ENCODE data around the gene RLN1. TPM values are rescaled to one million over a fixed set of nuclear protein-coding genes. Genes with fewer than 3 reads are reported as not detected.
"Not testable (repeated sequence)": the region's sequence is repeated elsewhere in the genome, so short reads cannot be mapped to it uniquely, and the experiment has no call there.

Gene RLN1
- polyA plus RNA-seq, 1 donor from 2014 or later: not detected

DNA sequence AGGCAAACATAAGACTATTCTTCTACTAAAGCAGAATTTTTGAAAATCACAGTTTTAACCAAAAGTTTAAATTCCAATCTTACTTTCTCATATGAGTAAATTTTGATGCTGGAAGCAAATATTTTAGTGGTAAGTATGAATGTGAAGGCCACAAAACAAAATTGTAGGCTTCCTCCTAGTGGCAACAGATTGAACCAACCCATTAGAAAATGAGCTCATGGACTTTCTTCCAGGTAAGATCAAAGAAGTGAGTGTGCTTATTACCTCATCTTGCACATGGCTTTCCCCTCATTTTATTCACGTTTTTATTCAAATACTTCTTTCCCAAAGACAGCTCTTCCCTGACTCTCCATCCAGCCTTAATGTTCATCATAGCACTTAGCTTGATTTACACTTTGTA lies 18.6 kb downstream of the RLN1 start:
- no peak overlapping the region for H2AFZ ChIP-seq (ENCODE audit: low read depth, low read length)
- H3K9me2 ChIP-seq (ENCODE audit: insufficient read depth, low read length): no peaks in the 10 kb centered on the region
- no peak overlapping the region for H3K9ac ChIP-seq (ENCODE audit: low read length)

DNA sequence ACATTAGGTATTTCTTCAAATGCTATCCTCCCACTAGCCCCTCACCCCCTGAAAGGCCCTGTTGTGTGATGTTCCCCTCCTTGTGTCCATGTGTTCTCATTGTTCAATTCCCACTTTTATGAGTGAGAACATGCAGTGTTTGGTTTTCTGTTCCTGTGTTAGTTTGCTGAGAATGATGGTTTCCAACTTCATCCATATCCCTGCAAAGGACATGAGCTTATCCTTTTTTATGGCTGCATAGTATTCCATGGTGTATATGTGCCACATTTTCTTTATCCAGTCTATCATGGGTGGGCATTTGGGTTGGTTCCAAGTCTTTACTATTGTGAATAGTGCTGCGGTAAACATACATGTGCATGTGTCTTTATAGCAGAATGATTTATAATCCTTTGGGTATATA lies 23.3 kb downstream of the RLN1 start:
- H3K9ac ChIP-seq (ENCODE audit: low read length); H3K27ac ChIP-seq (ENCODE audit: low read length); H3K4me3 ChIP-seq (ENCODE audit: low read length); H3K4me2 ChIP-seq (ENCODE audit: low read length); H3K27me3 ChIP-seq (ENCODE audit: insufficient read depth, low read depth, low read length); H2AFZ ChIP-seq (ENCODE audit: low read depth, low read length); H3K9me2 ChIP-seq (ENCODE audit: insufficient read depth, low read length); H4K20me1 ChIP-seq (ENCODE audit: insufficient read depth); H3K9me3 ChIP-seq (ENCODE audit: low read length); H3F3A ChIP-seq (ENCODE audit: insufficient read depth, low read length, poor library complexity, severe bottlenecking); H3K36me3 ChIP-seq (ENCODE audit: insufficient read depth, low read length); H3K79me2 ChIP-seq (replicated peaks; ENCODE audit: insufficient read depth, low read length): not testable (repeated sequence)

More for the DNA sequence above, 18.6 kb downstream of the RLN1 start:
- Histone ChIP-seq H3K79me2 (replicated peaks; ENCODE audit: insufficient read depth, low read length) (no peaks in the 10 kb centered on the region), H3K4me2 (ENCODE audit: low read length) (no peak overlapping the region), H4K20me1 (ENCODE audit: insufficient read depth) (no peaks in the 10 kb centered on the region), H3K4me3 (ENCODE audit: low read length) (no peak overlapping the region), H3K36me3 (ENCODE audit: insufficient read depth, low read length) (no peaks in the 10 kb centered on the region), H3F3A (ENCODE audit: insufficient read depth, low read length, poor library complexity, severe bottlenecking) (no peaks in the 10 kb centered on the region), H3K9me3 (ENCODE audit: low read length) (no peaks in the 10 kb centered on the region), H3K27ac (ENCODE audit: low read length) (no peak overlapping the region), H3K27me3 (ENCODE audit: insufficient read depth, low read depth, low read length) (no peaks in the 10 kb centered on the region)
- TF ChIP-seq EZH2 (IDR thresholded peaks at IDR 0.05; ENCODE audit: borderline replicate concordance, insufficient read depth, low read length, poor library complexity, severe bottlenecking): no peak
- TF ChIP-seq SMC3 (conservative IDR thresholded peaks at IDR 0.05; ENCODE audit: poor library complexity): no peak
- TF ChIP-seq EP300 (conservative IDR thresholded peaks at IDR 0.05; ENCODE audit: poor library complexity, severe bottlenecking): no peak
- TF ChIP-seq TAF1 (IDR thresholded peaks at IDR 0.05; ENCODE audit: low read depth): no peak
- TF ChIP-seq, protein P1, sequence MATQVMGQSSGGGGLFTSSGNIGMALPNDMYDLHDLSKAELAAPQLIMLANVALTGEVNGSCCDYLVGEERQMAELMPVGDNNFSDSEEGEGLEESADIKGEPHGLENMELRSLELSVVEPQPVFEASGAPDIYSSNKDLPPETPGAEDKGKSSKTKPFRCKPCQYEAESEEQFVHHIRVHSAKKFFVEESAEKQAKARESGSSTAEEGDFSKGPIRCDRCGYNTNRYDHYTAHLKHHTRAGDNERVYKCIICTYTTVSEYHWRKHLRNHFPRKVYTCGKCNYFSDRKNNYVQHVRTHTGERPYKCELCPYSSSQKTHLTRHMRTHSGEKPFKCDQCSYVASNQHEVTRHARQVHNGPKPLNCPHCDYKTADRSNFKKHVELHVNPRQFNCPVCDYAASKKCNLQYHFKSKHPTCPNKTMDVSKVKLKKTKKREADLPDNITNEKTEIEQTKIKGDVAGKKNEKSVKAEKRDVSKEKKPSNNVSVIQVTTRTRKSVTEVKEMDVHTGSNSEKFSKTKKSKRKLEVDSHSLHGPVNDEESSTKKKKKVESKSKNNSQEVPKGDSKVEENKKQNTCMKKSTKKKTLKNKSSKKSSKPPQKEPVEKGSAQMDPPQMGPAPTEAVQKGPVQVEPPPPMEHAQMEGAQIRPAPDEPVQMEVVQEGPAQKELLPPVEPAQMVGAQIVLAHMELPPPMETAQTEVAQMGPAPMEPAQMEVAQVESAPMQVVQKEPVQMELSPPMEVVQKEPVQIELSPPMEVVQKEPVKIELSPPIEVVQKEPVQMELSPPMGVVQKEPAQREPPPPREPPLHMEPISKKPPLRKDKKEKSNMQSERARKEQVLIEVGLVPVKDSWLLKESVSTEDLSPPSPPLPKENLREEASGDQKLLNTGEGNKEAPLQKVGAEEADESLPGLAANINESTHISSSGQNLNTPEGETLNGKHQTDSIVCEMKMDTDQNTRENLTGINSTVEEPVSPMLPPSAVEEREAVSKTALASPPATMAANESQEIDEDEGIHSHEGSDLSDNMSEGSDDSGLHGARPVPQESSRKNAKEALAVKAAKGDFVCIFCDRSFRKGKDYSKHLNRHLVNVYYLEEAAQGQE (IDR thresholded peaks at IDR 0.05; ENCODE audit: borderline replicate concordance): no peak
- no peak for TF ChIP-seq MXI1 (conservative IDR thresholded peaks at IDR 0.05; ENCODE audit: poor library complexity, severe bottlenecking)
- TF ChIP-seq, protein P2, sequence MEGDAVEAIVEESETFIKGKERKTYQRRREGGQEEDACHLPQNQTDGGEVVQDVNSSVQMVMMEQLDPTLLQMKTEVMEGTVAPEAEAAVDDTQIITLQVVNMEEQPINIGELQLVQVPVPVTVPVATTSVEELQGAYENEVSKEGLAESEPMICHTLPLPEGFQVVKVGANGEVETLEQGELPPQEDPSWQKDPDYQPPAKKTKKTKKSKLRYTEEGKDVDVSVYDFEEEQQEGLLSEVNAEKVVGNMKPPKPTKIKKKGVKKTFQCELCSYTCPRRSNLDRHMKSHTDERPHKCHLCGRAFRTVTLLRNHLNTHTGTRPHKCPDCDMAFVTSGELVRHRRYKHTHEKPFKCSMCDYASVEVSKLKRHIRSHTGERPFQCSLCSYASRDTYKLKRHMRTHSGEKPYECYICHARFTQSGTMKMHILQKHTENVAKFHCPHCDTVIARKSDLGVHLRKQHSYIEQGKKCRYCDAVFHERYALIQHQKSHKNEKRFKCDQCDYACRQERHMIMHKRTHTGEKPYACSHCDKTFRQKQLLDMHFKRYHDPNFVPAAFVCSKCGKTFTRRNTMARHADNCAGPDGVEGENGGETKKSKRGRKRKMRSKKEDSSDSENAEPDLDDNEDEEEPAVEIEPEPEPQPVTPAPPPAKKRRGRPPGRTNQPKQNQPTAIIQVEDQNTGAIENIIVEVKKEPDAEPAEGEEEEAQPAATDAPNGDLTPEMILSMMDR (IDR thresholded peaks at IDR 0.05; ENCODE audit: poor library complexity, severe bottlenecking): no peak
- no peak for TF ChIP-seq RAD21 (conservative IDR thresholded peaks at IDR 0.05)
- TF ChIP-seq POLR2AphosphoS5 (IDR thresholded peaks at IDR 0.05): no peak

Measured in neural cell (in vitro differentiated cells).